ENCODE measurements around the gene PTCH2.

PTCH2 gene

GRCh38 chr1:44801491-44802305 lies 41.4 kb downstream of the PTCH2 start:
- peak in 1 of 2 donors; percentile 66 for DNase-seq

DNA sequence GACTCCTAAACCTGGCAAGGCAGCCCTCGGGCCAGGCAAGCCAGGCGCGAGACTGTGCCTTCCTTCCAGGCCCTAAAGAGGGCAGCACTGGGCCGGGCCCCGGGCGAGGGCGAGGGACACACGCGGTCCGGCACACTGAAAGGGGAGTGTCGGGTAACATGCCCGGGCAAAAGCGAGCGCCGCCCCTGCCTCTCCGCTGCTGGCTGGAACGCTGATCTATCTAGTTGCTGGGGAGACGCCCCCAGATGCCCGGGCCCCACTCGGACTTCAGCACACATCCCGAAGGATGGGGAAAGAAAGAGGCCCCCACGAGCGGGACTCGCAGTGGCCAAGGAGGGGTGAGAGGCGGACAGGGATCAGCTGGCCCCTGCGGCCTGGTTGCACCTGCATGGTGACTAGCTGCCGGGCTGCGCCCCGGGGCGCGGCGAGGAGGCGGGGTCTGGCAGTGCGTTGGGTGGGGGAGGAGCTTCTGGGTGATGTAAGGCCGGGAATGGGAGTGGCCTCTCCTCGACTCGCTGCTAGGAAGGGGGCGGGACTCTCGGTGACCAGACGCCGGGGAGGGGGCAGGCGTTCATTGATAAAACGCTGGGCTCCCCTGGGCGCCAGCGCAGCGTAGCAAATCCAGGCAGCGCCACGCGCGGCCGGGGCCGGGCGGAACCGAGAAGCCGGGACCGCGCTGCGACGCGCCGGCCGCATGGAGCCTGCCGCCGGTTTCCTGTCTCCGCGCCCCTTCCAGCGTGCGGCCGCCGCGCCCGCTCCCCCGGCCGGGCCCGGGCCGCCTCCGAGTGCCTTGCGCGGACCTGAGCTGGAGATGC lies 43.1 kb downstream of the PTCH2 start, which contains the start of gene PLK3:
PLK3 (plus strand) TSS at position 608 of the 815 bp plus-strand sequence; CDS start at position 695, 87 bp downstream.
- peak; percentile 98 to 99 for DNase-seq

DNA sequence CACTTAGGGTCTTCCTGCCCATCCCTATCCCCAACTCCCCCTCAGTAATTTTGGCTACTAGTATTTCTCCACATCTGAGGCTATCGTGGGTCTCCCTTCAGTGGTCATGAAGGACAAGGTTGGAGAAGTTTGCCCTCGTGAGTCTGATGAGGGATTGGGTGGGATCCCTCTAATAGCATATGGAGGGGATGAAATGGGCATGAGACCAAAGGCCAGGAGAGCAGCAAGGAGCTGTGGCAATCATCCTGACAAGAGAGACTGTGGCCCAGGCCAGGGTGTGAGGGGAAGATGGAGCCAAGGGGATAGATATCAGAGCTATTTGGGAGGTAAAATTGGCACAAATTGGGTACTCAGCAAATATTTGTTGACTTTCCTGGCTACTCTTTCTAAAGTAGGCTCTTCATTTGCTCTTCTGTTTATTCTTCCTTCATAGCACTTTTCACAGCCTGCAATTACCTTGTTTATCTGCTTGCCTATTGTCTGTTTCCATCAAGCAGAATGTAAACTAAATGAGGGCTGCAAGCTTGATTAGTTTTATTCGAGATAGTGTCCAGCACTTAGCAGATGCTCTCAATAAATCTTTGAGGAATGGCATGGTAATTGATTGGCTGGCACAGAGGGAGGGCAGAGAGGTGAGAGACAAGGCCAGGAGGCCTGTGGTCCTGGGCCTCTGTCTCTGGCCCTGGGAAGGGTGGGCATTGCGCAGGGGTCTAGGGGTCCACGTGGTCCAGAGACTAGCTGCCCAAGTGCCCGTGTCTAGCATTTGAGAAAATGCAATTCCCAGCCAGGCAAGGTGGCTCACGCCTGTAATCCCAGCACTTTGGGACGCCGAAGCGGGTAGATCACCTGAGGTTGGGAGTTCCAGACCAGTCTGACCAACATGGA lies 44.3 kb downstream of the PTCH2 start:
- no peak for DNase-seq

- DNase-seq = peak in 1 of 2 donors; percentile 10
Measured at GRCh38 chr1:44797886-44798285, 45.2 kb downstream of the PTCH2 start.

DNA sequence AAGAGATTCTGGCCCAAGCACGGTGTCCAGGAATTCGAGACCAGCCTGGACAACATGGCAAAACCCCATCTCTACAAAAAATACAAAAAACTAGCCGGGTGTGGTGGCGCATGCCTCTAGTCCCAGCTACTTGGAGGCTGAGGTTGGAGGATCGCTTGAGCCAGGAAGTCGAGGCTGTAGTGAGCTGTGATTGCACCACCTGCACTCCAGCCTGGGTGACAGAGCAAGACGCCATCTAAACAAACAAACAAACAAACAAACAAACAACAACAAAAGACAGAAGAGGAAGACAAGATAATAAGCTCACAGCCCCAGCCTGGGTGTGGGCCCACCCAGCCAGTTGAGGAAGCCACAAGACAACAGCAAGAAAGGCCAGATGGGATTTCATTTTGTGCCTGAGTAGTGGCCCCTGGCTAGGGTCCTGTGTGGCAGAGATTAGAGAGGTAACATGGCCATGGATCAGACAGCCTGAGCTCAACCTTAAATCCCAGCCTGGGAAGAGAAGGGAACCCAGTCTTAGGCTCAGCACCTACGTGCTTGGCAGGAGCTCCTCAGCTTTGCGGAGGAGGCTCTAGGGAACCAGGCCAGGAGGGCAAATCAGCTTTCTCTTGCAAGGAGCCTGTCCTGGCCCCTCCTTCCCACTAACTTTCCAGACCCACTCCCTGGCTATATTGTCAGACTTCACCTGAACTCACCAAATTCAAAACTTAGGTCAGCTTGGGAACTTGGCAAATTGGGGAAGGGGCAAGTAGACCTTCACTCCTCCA lies 50.1 kb downstream of the PTCH2 start:
- DNase-seq = peak in 1 of 2 donors; percentile 12

- no peak for DNase-seq
Measured at GRCh38 chr1:44790968-44791801, 51.9 kb downstream of the PTCH2 start.

DNA sequence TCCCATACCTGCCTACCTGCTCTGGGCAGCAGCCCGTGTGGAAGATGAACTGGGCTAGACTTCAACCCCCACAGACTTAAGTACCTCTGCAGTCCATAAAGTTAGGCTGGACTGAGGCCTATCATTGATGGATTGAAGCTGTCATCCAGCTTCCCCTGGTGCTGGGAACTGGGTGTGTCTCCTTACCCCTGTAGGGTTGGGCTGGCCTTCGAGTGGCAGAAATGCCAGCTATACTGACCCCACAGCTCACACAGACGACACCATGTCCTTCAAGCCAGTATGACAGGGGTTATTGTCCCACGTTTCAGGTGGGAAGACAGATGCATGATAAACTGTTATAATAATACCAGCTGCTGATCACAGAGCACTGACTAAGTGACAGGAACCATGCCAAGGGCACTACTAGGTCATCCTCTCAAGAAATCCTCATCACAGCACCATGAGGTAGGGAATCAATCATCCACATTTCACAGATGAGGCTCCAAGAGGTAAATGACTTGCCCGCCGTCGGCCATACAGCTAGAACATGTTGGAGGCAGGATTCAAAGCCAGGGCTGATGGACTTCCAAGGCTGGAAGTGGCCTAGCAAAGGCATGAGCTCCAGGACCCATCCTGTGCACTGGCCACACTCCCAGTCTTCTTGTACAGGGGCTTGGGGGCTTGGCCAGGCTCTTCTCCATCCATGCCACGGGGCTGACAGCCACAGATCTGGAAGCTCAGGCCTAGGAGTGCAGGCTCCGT lies 54.8 kb downstream of the PTCH2 start, which contains the start of gene BEST4:
BEST4 (minus strand) TSS at position 51 of the 741 bp plus-strand sequence. CDS start 465 bp downstream, outside the sequence.
- DNase-seq = no peak

DNA sequence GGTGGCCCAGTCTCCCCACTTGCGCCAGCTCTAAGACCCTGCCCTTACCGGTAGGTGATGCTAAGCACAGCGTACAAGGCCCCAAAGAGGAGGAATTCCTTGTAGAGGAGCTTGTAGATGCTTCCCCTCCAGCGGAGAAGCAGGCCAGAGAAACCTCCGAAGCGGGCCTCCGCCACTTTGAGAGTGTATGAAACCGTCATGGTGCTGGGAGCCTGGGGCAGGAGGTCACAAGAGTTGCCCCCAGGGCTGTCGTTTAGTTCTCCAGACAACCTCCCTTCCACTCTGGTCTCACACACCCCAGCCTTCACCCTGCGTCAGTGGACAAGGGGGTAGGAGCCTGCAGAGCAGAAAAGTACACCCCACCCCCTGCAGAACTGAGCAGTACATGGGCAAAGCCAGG lies 55.5 kb downstream of the PTCH2 start:
- DNase-seq = no peak

DNA sequence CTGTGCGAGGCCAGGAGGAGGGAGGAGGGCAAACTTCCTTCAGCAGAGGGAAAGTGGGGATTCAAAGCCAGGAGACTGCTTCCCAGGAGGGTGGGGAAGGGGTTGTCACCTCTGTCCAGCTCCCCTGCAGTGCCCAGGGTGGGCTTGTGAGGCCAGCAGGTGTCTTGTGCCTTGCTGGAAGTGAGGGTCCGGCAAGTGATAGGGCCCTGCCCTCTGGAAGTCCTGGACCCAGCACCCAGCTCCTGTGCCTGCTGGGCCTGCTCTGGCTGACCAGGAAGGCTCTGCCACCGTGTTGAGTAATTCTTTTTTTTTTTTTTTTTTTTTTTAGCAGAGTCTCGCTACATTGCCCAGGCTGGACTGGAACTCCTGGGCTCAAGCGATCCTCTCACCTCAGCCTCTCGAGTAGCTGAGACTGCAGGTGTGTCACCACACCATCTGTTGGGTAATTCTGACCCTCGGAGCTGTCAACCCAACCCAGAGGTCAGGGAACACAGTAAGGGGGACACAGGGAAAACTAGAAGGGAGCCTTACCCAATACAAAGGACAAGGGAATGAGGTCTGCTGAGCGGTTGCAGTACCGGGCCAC lies 56.1 kb downstream of the PTCH2 start:
- DNase-seq = no peak

DNA sequence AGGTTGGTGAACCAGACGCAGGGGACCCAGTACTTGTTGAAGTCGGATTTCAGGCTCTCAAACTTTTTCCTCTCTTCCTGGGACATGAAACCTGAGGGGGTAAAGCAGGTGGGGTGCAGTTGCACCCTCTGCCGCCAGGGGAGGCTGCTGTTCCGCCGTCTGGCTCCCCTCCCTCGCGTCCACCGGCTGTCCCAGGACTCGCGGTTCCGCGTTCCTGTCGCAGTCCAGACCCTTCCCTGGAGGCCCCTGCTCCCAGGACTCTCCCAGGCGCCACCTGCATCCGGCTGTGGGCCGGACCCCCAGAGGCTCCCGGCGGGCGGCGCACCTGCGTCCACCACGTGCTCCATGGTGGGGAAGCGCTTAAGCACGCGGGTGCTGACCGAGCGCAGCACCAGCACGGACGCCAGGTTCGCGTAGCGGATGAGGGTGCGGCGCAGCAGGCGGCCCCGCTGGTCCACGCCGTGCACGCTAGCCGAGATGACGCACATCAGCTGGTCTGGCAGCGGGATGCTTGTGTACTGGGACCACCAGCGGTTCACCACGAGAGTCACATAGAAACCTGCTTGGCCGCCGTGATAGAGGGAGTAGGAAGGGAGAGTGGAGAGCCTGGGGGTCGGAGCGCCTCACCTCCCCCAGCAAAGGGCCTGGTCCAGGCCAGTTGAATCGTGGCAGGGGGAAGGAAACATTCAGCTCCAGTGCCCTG lies 56.8 kb downstream of the PTCH2 start:
- DNase-seq = peak; percentile 83

DNA sequence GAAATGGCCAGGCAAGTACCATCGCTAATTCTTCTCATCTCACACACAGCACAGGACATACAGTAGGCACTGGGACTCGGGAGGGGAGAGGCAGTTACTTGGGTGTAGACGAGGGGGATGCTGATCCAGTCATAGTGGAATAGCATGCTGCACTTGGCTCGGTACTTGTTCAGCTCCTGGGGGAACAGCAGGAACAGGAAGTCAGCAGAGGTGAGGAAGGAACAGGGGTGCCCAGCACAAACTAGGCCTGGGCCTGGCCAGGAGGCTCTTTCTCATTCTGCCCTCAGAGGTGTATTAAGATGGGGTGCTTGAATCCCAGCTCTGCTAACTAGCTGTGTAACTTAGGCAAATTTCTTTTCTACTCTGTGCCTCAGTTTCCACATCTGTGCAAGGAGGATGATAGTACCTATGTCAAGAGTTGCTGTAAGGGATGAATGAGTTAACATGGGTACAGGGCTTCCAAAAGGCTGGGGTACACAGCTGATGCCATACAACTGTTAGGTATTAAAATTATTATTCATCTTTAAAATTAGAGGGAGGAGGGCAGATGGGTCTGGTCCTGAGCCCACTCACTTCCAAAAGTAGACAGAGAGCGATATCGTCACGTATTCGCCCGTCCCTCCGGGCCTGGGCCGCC lies 57.4 kb downstream of the PTCH2 start:
- DNase-seq = no peak

- DNase-seq = no peak
Measured at GRCh38 chr1:44785029-44785380, 58.0 kb downstream of the PTCH2 start.

DNA sequence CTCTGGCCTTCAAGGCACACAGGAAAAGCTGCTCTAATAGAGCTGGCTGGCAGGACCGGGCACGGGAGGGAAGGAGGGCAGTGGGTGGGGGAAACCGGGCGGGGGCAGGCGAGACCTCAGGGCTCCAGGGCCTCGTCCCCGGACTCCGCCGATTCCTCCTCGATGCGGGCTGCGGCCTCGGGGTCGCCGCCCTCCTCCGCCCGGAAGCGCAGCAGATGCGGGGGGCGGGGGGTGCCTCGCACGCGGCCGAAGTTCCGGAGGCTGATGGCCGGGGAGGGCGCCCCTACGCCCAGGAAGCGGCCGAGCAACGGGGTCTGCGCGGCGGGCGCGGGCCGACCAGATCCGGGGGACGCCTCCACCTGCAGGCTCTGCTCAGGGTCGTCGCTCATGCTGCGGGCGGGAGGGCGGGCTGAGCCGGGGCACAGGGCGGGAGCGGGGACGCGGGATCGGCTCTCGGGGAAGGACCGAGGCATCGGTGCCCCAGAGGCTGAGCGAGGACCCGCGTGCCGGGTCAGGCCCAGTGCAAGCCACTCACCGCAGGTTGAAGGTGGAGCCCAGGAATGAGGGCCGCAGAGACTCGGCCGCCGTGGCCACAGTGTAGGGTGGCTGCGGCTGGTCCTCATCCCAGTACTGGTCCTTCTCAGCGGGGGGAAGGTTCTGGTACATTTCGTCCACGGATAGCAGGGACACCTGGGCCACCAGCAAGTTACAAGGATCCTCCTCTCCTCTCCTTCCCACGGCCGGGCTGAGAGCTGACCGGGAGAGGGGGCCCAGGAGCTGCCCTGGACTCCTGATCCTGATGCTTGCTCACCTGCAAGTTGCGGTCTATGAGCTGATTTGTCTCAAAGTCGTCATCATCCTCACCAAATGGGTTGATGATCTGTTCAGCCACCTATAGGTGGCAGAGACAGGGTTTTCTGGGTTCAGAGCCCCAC lies 58.7 kb downstream of the PTCH2 start:
- peak in 1 of 2 donors; percentile 47 for DNase-seq

- DNase-seq = no peak
Measured at GRCh38 chr1:44783697-44784093, 59.4 kb downstream of the PTCH2 start.

GRCh38 chr1:44780583-44781121 lies 62.4 kb downstream of the PTCH2 start:
- no peak for DNase-seq

DNA sequence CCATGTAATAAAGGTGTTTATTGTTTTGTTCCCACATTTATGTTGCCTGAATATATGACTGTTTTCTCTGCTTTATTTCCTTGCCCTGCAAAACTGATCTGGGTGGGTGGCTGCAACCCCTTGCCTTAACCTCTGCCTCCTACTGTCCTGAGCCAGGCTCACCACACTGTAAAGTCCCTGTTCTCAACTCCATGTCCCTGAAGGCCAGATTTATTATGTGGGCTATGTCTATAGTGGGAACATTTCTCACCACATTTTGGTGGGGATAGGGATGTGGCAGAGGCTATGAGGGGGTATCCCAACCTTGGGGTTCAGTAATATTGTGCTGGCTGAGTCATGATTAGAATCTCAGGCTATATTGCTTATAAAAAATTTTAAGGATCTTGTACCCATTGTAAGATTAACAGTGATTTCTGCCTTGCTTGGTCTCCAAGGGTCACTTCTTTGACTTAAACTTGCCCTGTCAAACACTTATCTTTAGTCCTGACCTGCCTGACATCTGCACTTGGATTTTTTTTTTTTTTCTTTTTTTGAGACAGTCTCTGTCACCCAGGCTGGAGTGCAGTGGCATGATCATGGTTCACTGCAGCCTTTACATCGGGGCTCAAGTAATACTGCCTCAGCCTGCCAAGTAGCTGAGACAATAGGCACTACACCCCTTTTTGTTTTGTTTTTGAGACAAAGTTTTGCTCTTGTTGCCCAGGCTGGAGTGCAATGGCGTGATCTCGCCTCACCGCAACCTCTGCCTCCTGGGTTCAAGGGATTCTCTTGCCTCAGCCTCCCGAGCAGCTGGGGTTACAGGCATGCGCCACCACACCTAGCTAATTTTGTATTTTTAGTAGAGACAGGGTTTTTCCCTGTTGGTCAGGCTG lies 64.1 kb downstream of the PTCH2 start:
- DNase-seq = no peak

All from stimulated activated CD4-positive, alpha-beta T cell treated with anti-CD3 and anti-CD28 coated beads, Interleukin-2, amount 100 ng/mL, for 24 hours (primary cell).